ENCODE data around the gene NUAK1. TPM values are rescaled to one million over a fixed set of nuclear protein-coding genes. Genes with fewer than 3 reads are reported as not detected.

NUAK1 gene
- total RNA-seq, 1 experiment from 2014 or later = 7.9 TPM

GRCh38 chr12:106045251-106045674 lies 93.5 kb downstream of the NUAK1 start:
- Histone ChIP-seq H3F3A (ENCODE audit: insufficient read depth, low read depth) (no peaks in the 10 kb centered on the region), H3K9me3 (ENCODE audit: insufficient read depth, low read depth) (no peaks in the 10 kb centered on the region), H4K20me1 (ENCODE audit: insufficient read depth) (no peaks in the 10 kb centered on the region), H3K4me1 (replicated peaks; ENCODE audit: insufficient read depth) (no peaks in the 10 kb centered on the region), H3K36me3 (ENCODE audit: low read depth) (no peaks in the 10 kb centered on the region), H3K9me2 (ENCODE audit: insufficient read depth) (no peaks in the 10 kb centered on the region), H3K4me2 (no peak overlapping the region), H3K4me3 (no peak overlapping the region), H3K27ac (no peak overlapping the region), H2AFZ (no peak overlapping the region), H3K27me3 (ENCODE audit: insufficient read depth, low read depth) (no peaks in the 10 kb centered on the region), H3K79me2 (ENCODE audit: low read depth) (no peaks in the 10 kb centered on the region)
- ChIA-PET CTCF (no interaction called here), POLR2A (ENCODE audit: unreplicated experiment) (no interaction called here)
- intact Hi-C loops (cut with micrococcal nuclease; ENCODE audit: unreplicated experiment) = no loop called here
- no peak for TF ChIP-seq CTCF (conservative IDR thresholded peaks at IDR 0.05)
- TF ChIP-seq EZH2 (IDR thresholded peaks at IDR 0.05; ENCODE audit: low read depth) = no peak
- BruUV-seq (replicated peaks) = no TSS peak
- no peak for DNase-seq

GRCh38 chr12:106044773-106045172 lies 94.0 kb downstream of the NUAK1 start:
- Histone ChIP-seq H3K27ac (no peak overlapping the region), H3K9me3 (ENCODE audit: insufficient read depth, low read depth) (no peaks in the 10 kb centered on the region), H2AFZ (no peak overlapping the region), H4K20me1 (ENCODE audit: insufficient read depth) (no peaks in the 10 kb centered on the region), H3K4me3 (no peak overlapping the region), H3K36me3 (ENCODE audit: low read depth) (no peaks in the 10 kb centered on the region), H3F3A (ENCODE audit: insufficient read depth, low read depth) (no peaks in the 10 kb centered on the region), H3K4me2 (no peak overlapping the region), H3K9me2 (ENCODE audit: insufficient read depth) (no peaks in the 10 kb centered on the region), H3K79me2 (ENCODE audit: low read depth) (no peaks in the 10 kb centered on the region), H3K4me1 (replicated peaks; ENCODE audit: insufficient read depth) (no peaks in the 10 kb centered on the region), H3K27me3 (ENCODE audit: insufficient read depth, low read depth) (no peaks in the 10 kb centered on the region)
- CTCF ChIA-PET = no interaction called here
- no peak for DNase-seq
- intact Hi-C loops (cut with micrococcal nuclease; ENCODE audit: unreplicated experiment) = no loop called here
- POLR2A ChIA-PET (ENCODE audit: unreplicated experiment) = no interaction called here
- TF ChIP-seq CTCF (conservative IDR thresholded peaks at IDR 0.05) (no peak), EZH2 (IDR thresholded peaks at IDR 0.05; ENCODE audit: low read depth) (no peak)
- BruUV-seq (replicated peaks) = no TSS peak

- Histone ChIP-seq H3K27ac (no peak overlapping the region), H3K79me2 (ENCODE audit: low read depth) (no peaks in the 10 kb centered on the region), H2AFZ (no peak overlapping the region), H3K36me3 (ENCODE audit: low read depth) (no peaks in the 10 kb centered on the region), H3K9me2 (ENCODE audit: insufficient read depth) (no peaks in the 10 kb centered on the region), H3K4me1 (replicated peaks; ENCODE audit: insufficient read depth) (no peaks in the 10 kb centered on the region), H3K27me3 (ENCODE audit: insufficient read depth, low read depth) (no peaks in the 10 kb centered on the region), H3F3A (ENCODE audit: insufficient read depth, low read depth) (no peaks in the 10 kb centered on the region), H3K4me3 (no peak overlapping the region), H3K4me2 (no peak overlapping the region), H4K20me1 (ENCODE audit: insufficient read depth) (no peaks in the 10 kb centered on the region), H3K9me3 (ENCODE audit: insufficient read depth, low read depth) (no peaks in the 10 kb centered on the region)
- CTCF ChIA-PET = no interaction called here
- intact Hi-C loops (cut with micrococcal nuclease; ENCODE audit: unreplicated experiment) = no loop called here
- no peak for TF ChIP-seq EZH2 (IDR thresholded peaks at IDR 0.05; ENCODE audit: low read depth)
- no peak for TF ChIP-seq CTCF (conservative IDR thresholded peaks at IDR 0.05)
- DNase-seq = no peak
- POLR2A ChIA-PET (ENCODE audit: unreplicated experiment) = no interaction called here
- BruUV-seq (replicated peaks) = no TSS peak
These were observed 96.7 kb downstream of the NUAK1 start for GRCh38 chr12:106042037-106042436.
